HG02981 (cell line): Measurements from ENCODE around the gene ACSL6.

Experiments
- ATAC-seq: cut with Tn5 transposase; IDR thresholded peaks from one replicate; pipeline ENCODE4 v1.9.1; 2021; ENCODE audit warnings: mild to moderate bottlenecking, moderate library complexity; ENCODE audit not compliant: unreplicated experiment

Gene ACSL6

DNA sequence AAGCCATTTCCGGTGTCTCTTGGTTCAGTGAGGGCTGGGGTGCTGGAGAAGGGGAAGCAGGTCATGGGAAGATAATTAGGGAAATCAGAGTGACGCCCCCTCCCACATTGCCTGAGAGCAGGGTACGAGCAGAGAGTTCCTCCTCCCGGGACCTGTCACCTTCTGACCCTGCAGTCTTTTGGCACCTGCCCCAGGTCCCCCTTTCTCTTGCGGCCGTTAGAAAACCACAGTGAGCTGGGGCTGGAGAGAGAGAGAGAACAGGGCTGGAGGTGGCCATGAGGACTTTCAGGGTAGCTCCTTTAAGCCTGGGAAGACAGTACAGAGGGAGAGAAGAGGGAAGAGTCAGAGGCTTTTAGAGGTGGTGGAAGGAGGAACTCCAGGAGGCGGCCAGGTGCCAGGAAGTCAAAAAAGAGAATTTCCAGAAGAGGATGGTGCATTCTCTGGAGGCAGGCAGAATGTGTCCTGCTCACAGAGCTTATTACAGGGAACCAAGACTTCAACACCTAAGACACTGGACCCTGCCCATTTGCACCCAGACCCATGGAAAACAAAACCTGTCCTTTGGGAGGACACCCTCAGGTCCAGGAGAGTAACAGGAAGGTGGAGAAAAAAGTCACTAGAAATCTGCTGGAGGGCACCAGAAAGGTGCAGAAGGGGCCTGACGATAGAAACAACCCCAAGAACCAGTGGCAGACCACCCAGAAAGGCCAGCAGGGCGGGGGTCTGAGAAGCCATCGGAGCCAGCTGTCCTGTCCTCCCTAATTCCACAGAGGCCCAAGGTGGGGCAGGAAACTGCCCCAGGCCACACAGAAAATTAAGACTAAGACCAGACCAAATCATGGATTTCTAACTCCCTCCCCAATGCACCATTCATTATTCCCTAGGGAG lies 6.5 kb upstream of the ACSL6 start:
- ATAC-seq: no peak

DNA sequence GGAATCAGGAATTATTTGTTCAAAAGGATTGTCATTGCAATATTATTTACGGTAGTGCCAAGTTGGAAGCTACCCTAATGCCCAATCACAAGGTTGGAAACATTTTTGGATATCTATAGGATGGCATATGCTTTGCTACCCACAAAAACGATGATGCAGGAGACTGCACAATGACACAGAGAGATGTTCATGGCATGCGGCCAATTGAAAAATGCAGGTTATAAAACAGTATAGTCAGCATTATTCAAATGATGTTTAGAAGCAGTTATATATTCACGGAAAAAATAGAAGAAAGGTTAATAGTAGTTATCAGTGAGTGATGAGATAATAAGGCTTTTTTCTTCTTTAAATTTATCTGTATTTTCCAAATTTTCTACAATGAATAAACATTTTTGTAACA lies 5.9 kb upstream of the ACSL6 start:
- ATAC-seq: no peak

- ATAC-seq: no peak
Observed at GRCh38 chr5:132016721-132017250, 5.3 kb upstream of the ACSL6 start.

GRCh38 chr5:132013711-132014110 lies 2.3 kb upstream of the ACSL6 start:
- no peak for ATAC-seq

GRCh38 chr5:132013006-132013689 lies 1.7 kb upstream of the ACSL6 start:
- no peak for ATAC-seq

DNA sequence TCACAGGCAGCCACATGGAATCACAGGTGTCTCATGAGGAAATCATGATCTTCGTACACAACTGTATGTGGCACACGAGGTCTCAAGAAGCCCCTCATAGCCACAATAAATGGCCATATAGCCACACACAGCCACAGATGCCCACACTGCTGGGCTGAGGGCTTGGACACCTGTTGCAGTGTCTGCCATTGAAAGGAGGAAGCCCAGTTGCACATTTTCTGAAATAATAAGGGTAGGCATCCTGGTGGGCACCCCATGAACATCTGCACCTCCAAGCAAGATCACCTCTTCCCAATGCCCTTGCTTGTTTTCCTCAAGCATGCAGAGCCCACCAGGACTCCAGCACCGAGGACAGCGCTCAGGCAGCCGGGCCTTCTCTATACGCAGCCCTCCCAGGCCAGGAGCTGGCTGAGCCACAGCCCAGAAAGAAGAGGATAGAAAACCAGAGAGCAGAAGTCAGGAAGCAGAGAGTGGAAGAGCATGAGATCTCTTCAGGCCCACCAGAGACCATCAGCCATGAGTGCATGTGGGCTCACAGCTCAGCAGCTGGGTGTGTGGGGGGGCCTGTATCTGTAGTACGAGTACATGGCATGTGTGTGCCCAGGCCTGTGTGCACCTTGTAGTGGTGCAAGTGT lies 1.0 kb upstream of the ACSL6 start:
- no peak for ATAC-seq

DNA sequence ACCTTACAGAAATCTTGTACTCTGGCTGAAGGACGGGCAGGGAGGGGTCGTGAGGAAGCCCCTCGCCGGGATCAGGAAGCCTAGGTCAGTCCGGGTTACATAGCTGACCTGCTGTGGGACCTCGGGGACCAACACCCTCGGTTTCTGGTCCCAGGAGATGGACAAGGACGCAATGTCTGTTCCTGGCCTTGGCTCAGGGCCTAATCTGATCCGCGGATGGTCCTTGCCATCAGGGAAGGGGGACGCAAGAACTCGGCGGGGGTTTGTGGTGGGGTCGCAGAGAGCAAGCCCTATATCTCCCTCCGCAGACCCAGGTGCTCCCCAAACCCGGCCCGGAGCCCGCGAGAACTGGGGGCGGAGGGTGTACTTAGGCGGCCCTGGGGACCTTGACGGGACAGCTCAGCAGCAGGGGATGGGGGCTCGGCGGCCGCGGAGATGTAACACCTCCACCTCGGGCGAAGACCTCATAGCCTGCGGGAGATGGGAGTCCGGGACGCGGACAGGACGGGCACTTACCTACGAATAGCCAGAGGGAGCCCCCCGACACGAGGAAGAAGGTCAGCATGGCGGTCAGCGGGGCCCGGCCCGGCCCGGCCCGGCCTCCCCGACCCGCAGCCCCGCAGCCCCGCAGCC lies 353 bp downstream of the ACSL6 start:
- ATAC-seq: no peak

- no peak for ATAC-seq
Observed at GRCh38 chr5:132010645-132010988, 841 bp downstream of the ACSL6 start.

DNA sequence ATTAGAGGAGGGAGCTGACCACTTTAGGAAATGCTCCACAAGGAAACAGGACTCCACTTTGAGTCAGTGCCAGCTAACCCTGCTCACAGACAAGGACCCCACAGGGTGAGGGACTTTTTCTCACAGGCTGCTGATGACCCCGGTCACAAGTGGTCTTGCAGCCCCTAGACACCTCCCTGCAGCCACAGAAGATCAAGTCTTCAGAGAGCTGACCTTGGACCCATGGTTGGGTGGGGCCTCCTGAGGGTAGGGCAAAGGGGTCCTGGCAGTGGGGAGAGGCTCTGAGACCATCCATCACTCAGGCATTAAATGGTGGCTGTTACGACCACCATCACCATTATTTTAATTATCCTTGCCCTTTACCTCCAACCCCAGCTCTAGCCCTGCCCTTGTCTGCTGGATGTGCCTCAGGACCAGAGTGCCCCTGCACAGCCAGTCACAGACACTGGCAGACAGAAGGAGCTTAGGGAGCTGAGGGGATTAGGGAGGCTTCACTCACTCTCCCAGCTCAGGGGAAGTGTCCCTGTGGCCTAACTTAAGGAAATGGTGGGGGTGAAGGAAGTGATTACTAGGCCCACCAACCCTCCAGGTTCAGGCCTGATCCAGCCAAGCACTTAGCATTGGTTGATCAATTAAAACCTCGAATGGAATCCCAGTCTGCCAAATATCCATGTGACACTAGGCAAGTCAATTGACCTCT lies 1.6 kb downstream of the ACSL6 start:
- no peak for ATAC-seq

DNA sequence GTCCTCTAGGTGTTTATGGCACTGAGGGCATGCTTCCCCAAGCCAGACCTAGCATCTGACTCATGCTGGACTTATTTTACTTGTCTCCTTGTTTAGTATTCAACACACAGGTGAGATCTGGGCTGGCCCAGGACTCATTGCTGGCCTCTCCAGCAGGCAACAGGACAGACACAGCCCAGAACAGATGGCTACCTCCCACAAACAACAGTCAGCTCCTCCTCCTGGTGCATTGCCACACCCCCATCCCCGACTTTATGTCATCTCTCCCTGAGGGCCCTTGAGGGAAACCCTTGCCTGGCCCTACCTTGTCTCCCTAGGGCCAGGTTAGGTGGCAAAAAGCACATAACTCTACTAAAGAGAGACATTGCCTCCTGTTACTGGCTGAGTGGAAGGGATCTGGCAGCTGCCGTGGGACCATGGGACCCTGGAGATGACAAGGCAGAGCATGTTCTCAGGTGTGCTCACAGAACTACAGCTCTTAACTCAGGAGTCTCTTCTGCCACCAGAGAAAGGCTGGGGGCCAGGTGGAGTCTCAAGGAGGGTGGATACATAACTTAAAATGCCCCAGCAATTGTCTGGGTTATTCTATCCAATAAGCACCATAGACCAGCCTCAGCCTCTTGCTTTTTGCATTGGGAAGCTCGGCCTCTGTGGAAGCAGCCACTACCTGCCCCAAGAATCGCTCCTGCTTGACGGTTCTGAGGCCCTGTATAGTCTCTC lies 2.3 kb downstream of the ACSL6 start:
- ATAC-seq: no peak

GRCh38 chr5:132008163-132008473 lies 3.3 kb downstream of the ACSL6 start:
- ATAC-seq: no peak

GRCh38 chr5:132007399-132008162 lies 3.9 kb downstream of the ACSL6 start:
- ATAC-seq: peak; percentile 67

DNA sequence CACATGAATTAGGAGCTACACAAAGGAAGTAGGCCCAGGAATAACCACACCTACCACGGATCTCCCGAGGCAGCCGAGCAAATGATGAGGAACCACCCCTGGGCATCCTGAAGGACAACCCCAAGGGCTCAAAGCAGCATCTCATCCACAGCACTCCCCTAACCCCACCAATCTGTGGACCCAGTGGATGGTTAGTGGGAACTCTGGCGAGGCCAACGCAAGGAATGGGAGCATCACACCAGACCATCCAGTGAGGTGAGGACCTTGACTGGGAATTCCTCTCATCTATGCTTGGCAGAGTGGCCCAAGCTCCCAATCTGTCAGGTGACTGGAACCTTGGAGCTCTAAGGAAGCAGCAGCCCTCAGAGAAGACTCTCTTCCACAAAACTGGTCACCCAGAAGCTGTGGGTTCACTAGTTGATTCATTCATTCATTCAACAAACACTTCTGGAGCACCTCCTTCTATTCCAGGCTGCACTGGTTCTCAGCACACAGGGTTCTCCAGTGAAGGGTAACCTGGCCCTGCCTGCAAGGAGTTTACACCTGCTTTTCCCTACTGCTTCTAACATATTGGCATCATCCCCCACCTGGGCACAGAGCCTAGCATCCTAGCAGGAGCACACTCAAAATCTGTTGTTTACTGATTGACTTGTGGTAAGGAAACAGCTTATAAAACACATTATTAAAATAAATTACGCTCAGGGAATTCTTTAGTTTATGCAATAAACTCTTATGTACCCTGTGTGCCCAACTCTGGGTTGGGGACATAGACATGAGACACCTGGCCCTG lies 4.9 kb downstream of the ACSL6 start:
- no peak for ATAC-seq

GRCh38 chr5:132005591-132005990 lies 5.9 kb downstream of the ACSL6 start:
- ATAC-seq: no peak

GRCh38 chr5:132003982-132004381 lies 7.5 kb downstream of the ACSL6 start:
- no peak for ATAC-seq

GRCh38 chr5:132003170-132003744 lies 8.2 kb downstream of the ACSL6 start:
- no peak for ATAC-seq

DNA sequence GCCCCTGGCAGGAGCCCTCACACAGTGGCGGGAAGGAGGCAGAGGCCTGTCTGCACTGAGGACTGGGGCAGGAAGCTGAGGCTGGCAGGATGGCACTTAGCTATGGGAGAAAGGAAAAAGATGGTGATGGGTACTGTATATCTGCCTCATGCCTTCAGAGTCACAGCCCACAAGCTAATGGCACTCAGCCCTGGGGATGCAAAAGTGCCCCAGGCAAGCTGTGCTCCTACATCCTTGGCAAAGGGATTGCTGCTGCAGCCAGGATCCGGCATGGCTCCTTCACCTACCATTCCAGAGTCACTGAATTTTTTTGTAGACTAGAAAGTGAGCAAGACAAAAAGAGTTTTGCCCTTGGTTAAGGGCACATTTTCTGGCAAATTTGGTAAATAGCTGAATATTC lies 8.7 kb downstream of the ACSL6 start:
- no peak for ATAC-seq
